HUES48 (cell line): Measurements from ENCODE around the gene MTUS2.

Experiments used
- H3K27ac ChIP-seq: one replicate; pipeline ENCODE4 v1.7.0; 2013; ENCODE audit warnings: low read depth, low read length, inconsistent platforms
- H3K27me3 ChIP-seq: 2 replicates; pipeline ENCODE4 v1.6.1; 2013; ENCODE audit warnings: mild to moderate bottlenecking, low read length; ENCODE audit not compliant: control insufficient read depth, insufficient read depth
- H3K36me3 ChIP-seq: 2 replicates; pipeline ENCODE4 v1.6.1; 2013; ENCODE audit warnings: low read length; ENCODE audit not compliant: control insufficient read depth, insufficient read depth
- H3K4me1 ChIP-seq: 2 replicates; pipeline ENCODE4 v1.6.1; 2013; ENCODE audit warnings: mild to moderate bottlenecking, low read length; ENCODE audit not compliant: control insufficient read depth, insufficient read depth
- H3K4me3 ChIP-seq: 2 replicates; pipeline ENCODE4 v1.5.1; 2013; ENCODE audit warnings: mild to moderate bottlenecking, low read depth, low read length
- H3K9ac ChIP-seq: 2 replicates; pipeline ENCODE4 v1.6.1; 2013; ENCODE audit warnings: mild to moderate bottlenecking, low read depth, low read length, moderate library complexity
- H3K9me3 ChIP-seq: 2 replicates; pipeline ENCODE4 v1.6.1; 2013; ENCODE audit warnings: low read length; ENCODE audit not compliant: control insufficient read depth, insufficient read depth

The MTUS2 gene

GRCh38 chr13:28889086-28889732 lies 69.1 kb downstream of the MTUS2 start:
- H3K4me1 ChIP-seq, result no peaks in the 10 kb centered on the region
- no peaks in the 10 kb centered on the region for H3K36me3 ChIP-seq
- H3K9ac ChIP-seq, result no peak overlapping the region
- no peaks in the 10 kb centered on the region for H3K27me3 ChIP-seq
- H3K9me3 ChIP-seq, result 0 out of 2 replicates have a peak, but pooled peaks cover 2% of the 10 kb centered on the region
- H3K4me3 ChIP-seq, result no peak overlapping the region
- H3K27ac ChIP-seq, result no peak overlapping the region

GRCh38 chr13:28890712-28891111 lies 70.6 kb downstream of the MTUS2 start:
- Histone ChIP-seq H3K4me1 (no peaks in the 10 kb centered on the region), H3K36me3 (no peaks in the 10 kb centered on the region), H3K9ac (no peak overlapping the region), H3K4me3 (no peak overlapping the region), H3K27me3 (no peaks in the 10 kb centered on the region), H3K9me3 (0 out of 2 replicates have a peak, but pooled peaks cover 2% of the 10 kb centered on the region), H3K27ac (no peak overlapping the region)

- Histone ChIP-seq H3K4me3 (no peak overlapping the region), H3K36me3 (no peaks in the 10 kb centered on the region), H3K27me3 (no peaks in the 10 kb centered on the region), H3K4me1 (no peaks in the 10 kb centered on the region), H3K27ac (no peak overlapping the region), H3K9me3 (peaks cover 14% of the 10 kb centered on the region; the same call in 1 of the 2 replicates), H3K9ac (no peak overlapping the region)
These were observed 97.9 kb downstream of the MTUS2 start for GRCh38 chr13:28918030-28918429.

- H3K36me3 ChIP-seq, result no peaks in the 10 kb centered on the region
These were observed 102.2 kb downstream of the MTUS2 start for GRCh38 chr13:28922341-28922740.

GRCh38 chr13:28935104-28935503 lies 115.0 kb downstream of the MTUS2 start:
- no peaks in the 10 kb centered on the region for H3K27me3 ChIP-seq
- H3K36me3 ChIP-seq, result no peaks in the 10 kb centered on the region
- no peak overlapping the region for H3K9ac ChIP-seq
- H3K27ac ChIP-seq, result no peak overlapping the region
- H3K4me3 ChIP-seq, result no peak overlapping the region
- no peaks in the 10 kb centered on the region for H3K4me1 ChIP-seq
- H3K9me3 ChIP-seq, result no peaks in the 10 kb centered on the region

More at GRCh38 chr13:28922341-28922740, 102.2 kb downstream of the MTUS2 start:
- no peak overlapping the region for H3K4me3 ChIP-seq
- H3K27ac ChIP-seq, result no peak overlapping the region
- no peaks in the 10 kb centered on the region; the same call in 1 of the 2 replicates for H3K9me3 ChIP-seq
- no peaks in the 10 kb centered on the region for H3K4me1 ChIP-seq
- no peaks in the 10 kb centered on the region for H3K27me3 ChIP-seq
- no peak overlapping the region for H3K9ac ChIP-seq

- Histone ChIP-seq H3K9me3 (no peaks in the 10 kb centered on the region), H3K9ac (no peak overlapping the region), H3K27ac (no peak overlapping the region), H3K27me3 (no peaks in the 10 kb centered on the region), H3K36me3 (no peaks in the 10 kb centered on the region), H3K4me1 (no peaks in the 10 kb centered on the region), H3K4me3 (no peak overlapping the region)
These were observed 122.8 kb downstream of the MTUS2 start for GRCh38 chr13:28942906-28943305.

- Histone ChIP-seq H3K4me3 (no peak overlapping the region), H3K36me3 (no peaks in the 10 kb centered on the region), H3K9me3 (no peaks in the 10 kb centered on the region), H3K9ac (no peak overlapping the region), H3K27ac (no peak overlapping the region), H3K4me1 (no peaks in the 10 kb centered on the region), H3K27me3 (no peaks in the 10 kb centered on the region)
These were observed 133.7 kb downstream of the MTUS2 start for GRCh38 chr13:28953714-28954418.

- Histone ChIP-seq H3K9ac (no peak overlapping the region), H3K4me1 (no peaks in the 10 kb centered on the region), H3K4me3 (no peak overlapping the region), H3K27ac (no peak overlapping the region), H3K27me3 (no peaks in the 10 kb centered on the region), H3K36me3 (no peaks in the 10 kb centered on the region), H3K9me3 (no peaks in the 10 kb centered on the region)
These were observed 134.2 kb downstream of the MTUS2 start for GRCh38 chr13:28954419-28954725.

GRCh38 chr13:28954810-28955209 lies 134.7 kb downstream of the MTUS2 start:
- H3K27ac ChIP-seq, result no peak overlapping the region
- H3K9me3 ChIP-seq, result no peaks in the 10 kb centered on the region
- H3K36me3 ChIP-seq, result no peaks in the 10 kb centered on the region
- no peak overlapping the region for H3K4me3 ChIP-seq
- H3K4me1 ChIP-seq, result no peaks in the 10 kb centered on the region
- no peaks in the 10 kb centered on the region for H3K27me3 ChIP-seq
- no peak overlapping the region for H3K9ac ChIP-seq

GRCh38 chr13:28955264-28955966 lies 135.3 kb downstream of the MTUS2 start:
- Histone ChIP-seq H3K4me3 (no peak overlapping the region), H3K27me3 (no peaks in the 10 kb centered on the region), H3K36me3 (no peaks in the 10 kb centered on the region), H3K27ac (no peak overlapping the region), H3K9ac (no peak overlapping the region), H3K9me3 (no peaks in the 10 kb centered on the region), H3K4me1 (no peaks in the 10 kb centered on the region)

- Histone ChIP-seq H3K27ac (no peak overlapping the region), H3K4me3 (no peak overlapping the region), H3K4me1 (no peaks in the 10 kb centered on the region), H3K9me3 (no peaks in the 10 kb centered on the region), H3K36me3 (no peaks in the 10 kb centered on the region), H3K27me3 (no peaks in the 10 kb centered on the region), H3K9ac (no peak overlapping the region)
These were observed 137.9 kb downstream of the MTUS2 start for GRCh38 chr13:28958018-28958417.
